K562 (cell line): ENCODE measurements around the gene CPEB1. TPM values are rescaled to one million over a fixed set of nuclear protein-coding genes. Genes with fewer than 3 reads are reported as not detected.

Source experiments
- ATAC-seq: fragments of 200-7000 bp; cut with Tn5 transposase; 3 replicates; pipeline ENCODE4 v1.9.1; 2020; ENCODE audit warnings: moderate library complexity
- BruUV-seq: library from RNA; stranded (reverse); fragments of 400-500 nt; replicated peaks from 2 replicates; lab custom pipeline; 2021; lab: Mats Ljungman, UMichigan
- CTCF ChIA-PET: fragments of 300-600 bp; formaldehyde crosslinking; extraction: SDS; loops from one replicate; lab custom pipeline; 2021; ENCODE audit warnings: low intra/inter-chr PET ratio; lab: Yijun Ruan, JAX
- POLR2A ChIA-PET: fragments of 300-600, 350-650 bp; sonication (Branson Sonifier 250); formaldehyde crosslinking; extraction: SDS; loops from one replicate; lab custom pipeline; 2021; ENCODE audit warnings: antibody characterized with exemption, inconsistent platforms; lab: Yijun Ruan, JAX
- DNase-seq, 4 experiments: peaks; one replicate each; pipeline versions ENCODE4 v3.0.0 to v3.0.0-alpha.2; 2011 to 2018; ENCODE audit warnings: low spot score in 3 of 4, mixed read lengths in 3 of 4; ENCODE audit errors: extremely low read depth in 1 of 4
- FAIRE-seq: peaks from 2 replicates; lab custom pipeline; 2011; peaks lifted over from hg19 to GRCh38; lab: Jason Lieb, UNC
- H2AFZ ChIP-seq: 2 replicates; pipeline ENCODE4 v1.6.0; 2011; ENCODE audit warnings: low read depth, low read length, control low read depth, inconsistent platforms
- H3K27ac ChIP-seq: fragments of 200-600 bp; 3 replicates; pipeline ENCODE4 v1.8.0; 2011; ENCODE audit warnings: low read depth, mild to moderate bottlenecking, control low read depth, inconsistent platforms, low read length, moderate library complexity, mixed read lengths; ENCODE audit errors: extremely low read depth
- H3K27me3 ChIP-seq, 2 experiments: fragments of 300-600 bp in 1 of 2; 2 replicates in 1 of 2; 3 replicates in 1 of 2; pipeline versions ENCODE4 v1.6.0 to v1.8.0; 2011; ENCODE audit warnings: inconsistent platforms in 2 of 2, low read length in 2 of 2, mild to moderate bottlenecking in 1 of 2, mixed read lengths in 1 of 2, moderate library complexity in 1 of 2; ENCODE audit not compliant: control insufficient read depth in 2 of 2, insufficient read depth in 2 of 2
- H3K36me3 ChIP-seq: fragments of 300-600 bp; 3 replicates; pipeline ENCODE4 v1.8.0; 2011; ENCODE audit warnings: mild to moderate bottlenecking, low read length, inconsistent platforms; ENCODE audit not compliant: control insufficient read depth, insufficient read depth
- H3K4me1 ChIP-seq, 2 experiments: fragments of 200-600 bp in 1 of 2; replicated peaks in 1 of 2; 2 replicates in 1 of 2; 3 replicates in 1 of 2; pipeline versions ENCODE4 v1.5.1 to v1.8.0; 2011; ENCODE audit warnings: inconsistent platforms in 2 of 2, low read length in 2 of 2, mild to moderate bottlenecking in 1 of 2, mixed read lengths in 1 of 2, moderate library complexity in 1 of 2; ENCODE audit not compliant: control insufficient read depth in 2 of 2, insufficient read depth in 2 of 2
- H3K4me2 ChIP-seq: 2 replicates; pipeline ENCODE4 v1.6.1; 2011; ENCODE audit warnings: low read length, control low read depth, inconsistent platforms, mixed read lengths; ENCODE audit not compliant: insufficient read depth
- H3K4me3 ChIP-seq: fragments of 200-600 bp; sonication (generic), shearing (Covaris generic); 2 replicates; pipeline ENCODE4 v1.5.1; 2016; ENCODE audit warnings: control low read depth, inconsistent platforms
- H3K79me2 ChIP-seq: fragments of 200-600 bp; 3 replicates; pipeline ENCODE4 v1.8.0; 2011; ENCODE audit warnings: low read length, inconsistent platforms; ENCODE audit not compliant: control insufficient read depth, insufficient read depth
- H3K9ac ChIP-seq, 2 experiments: 2 replicates each; pipeline versions ENCODE4 v1.6.0 to v1.6.1; 2011; ENCODE audit warnings: low read depth in 2 of 2, low read length in 2 of 2, control low read depth in 1 of 2, inconsistent platforms in 1 of 2, mild to moderate bottlenecking in 1 of 2, mixed read lengths in 1 of 2; ENCODE audit not compliant: insufficient read depth in 1 of 2
- H3K9me1 ChIP-seq: one replicate; pipeline ENCODE4 v1.6.0; 2011; ENCODE audit warnings: inconsistent platforms, mild to moderate bottlenecking, low read length, moderate library complexity; ENCODE audit not compliant: control insufficient read depth, insufficient read depth
- H3K9me3 ChIP-seq: replicated peaks from 2 replicates; pipeline ENCODE4 v1.5.1; 2011; ENCODE audit warnings: low read depth, low read length, inconsistent platforms; ENCODE audit not compliant: control insufficient read depth, insufficient read depth
- H4K20me1 ChIP-seq: replicated peaks from 2 replicates; pipeline ENCODE4 v1.6.1; 2011; ENCODE audit warnings: low read length, inconsistent platforms, mixed read lengths; ENCODE audit not compliant: control insufficient read depth, insufficient read depth
- C11orf30 ChIP-seq: fragments of 450-650 bp; IDR thresholded peaks from 2 replicates; pipeline ENCODE4 v1.6.1; 2016; ENCODE audit warnings: low read depth, mild to moderate bottlenecking
- ETV6 ChIP-seq, 3 experiments: fragments of 150-350 bp in 1 of 3; sonication (generic) in 1 of 3; formaldehyde crosslinking in 1 of 3; IDR thresholded peaks; 2 replicates each; pipeline versions ENCODE4 v1.6.1 to v1.8.0; 2014 to 2022; ENCODE audit warnings: borderline replicate concordance in 2 of 3, low read depth in 2 of 3, antibody characterized with exemption in 1 of 3, low read length in 1 of 3, mild to moderate bottlenecking in 1 of 3, missing genetic modification reagents in 1 of 3
- MAFF ChIP-seq: IDR thresholded peaks from 2 replicates; pipeline ENCODE4 v1.6.1; 2012; ENCODE audit warnings: low read length, improper control_type of control experiment
- MAFG ChIP-seq: fragments of 450-650 bp; conservative IDR thresholded peaks from 2 replicates; pipeline ENCODE4 v1.6.1; 2016; ENCODE audit warnings: missing genetic modification characterization, missing compliant biosample characterization
- MAFK ChIP-seq: IDR thresholded peaks from 2 replicates; pipeline ENCODE4 v1.6.1; 2011; ENCODE audit warnings: low read length, improper control_type of control experiment
- NFE2 ChIP-seq: IDR thresholded peaks from 2 replicates; pipeline ENCODE4 v1.6.1; 2014; ENCODE audit warnings: antibody characterized with exemption, low read depth
- NFE2L1 ChIP-seq: fragments of 450-650 bp; IDR thresholded peaks from 2 replicates; pipeline ENCODE4 v1.6.1; 2016; ENCODE audit warnings: missing genetic modification characterization, low read depth, mild to moderate bottlenecking, missing compliant biosample characterization, moderate library complexity, borderline replicate concordance
- POLR2A ChIP-seq: fragments of 450-650 bp; conservative IDR thresholded peaks from 2 replicates; pipeline ENCODE4 v1.6.1; 2016
- ZBTB17 ChIP-seq: fragments of 450-650 bp; formaldehyde crosslinking; IDR thresholded peaks from 2 replicates; pipeline ENCODE4 v1.4.0; 2020; ENCODE audit warnings: mild to moderate bottlenecking
- ZBTB26 ChIP-seq: fragments of 450-650 bp; formaldehyde crosslinking; IDR thresholded peaks from 2 replicates; pipeline ENCODE4 v1.4.0; 2022; ENCODE audit warnings: missing genetic modification characterization
- ZNF174 ChIP-seq: fragments of 250-450 bp; sonication (Bioruptor Pico); IDR thresholded peaks from 2 replicates; pipeline ENCODE4 v1.4.0; 2020; ENCODE audit warnings: mild to moderate bottlenecking
- ZNF253 ChIP-seq: fragments of 250-450 bp; sonication (Bioruptor Pico); conservative IDR thresholded peaks from 2 replicates; pipeline ENCODE4 v1.6.1; 2021; ENCODE audit warnings: mild to moderate bottlenecking
- ZNF316 ChIP-seq: fragments of 450-650 bp; IDR thresholded peaks from 2 replicates; pipeline ENCODE4 v1.6.1; 2016
- ZNF384 ChIP-seq: IDR thresholded peaks from 2 replicates; pipeline ENCODE4 v1.6.1; 2012; ENCODE audit warnings: low read depth, low read length, improper control_type of control experiment
- ZNF764 ChIP-seq: fragments of 250-450 bp; sonication (Bioruptor Pico); IDR thresholded peaks from 2 replicates; pipeline ENCODE4 v1.4.0; 2020; ENCODE audit warnings: low read depth, mild to moderate bottlenecking, moderate library complexity
- WGBS: fragments of 100-300 bp; shearing (Covaris generic); methylation state at CpG from one replicate; pipeline ENCODE4 v1.1.6; 2016; ENCODE audit warnings: low coverage, mixed read lengths; ENCODE audit not compliant: insufficient coverage; ENCODE audit errors: missing lambda C conversion rate; 5-methylcytosine and 5-hydroxymethylcytosine counted together
- in situ Hi-C: fragments of 300-500 bp; cut with MboI; formaldehyde crosslinking; loops from 4 replicates; pipeline ENCODE4 v1.15.0; 2018; ENCODE audit warnings: inconsistent platforms, mixed read lengths
- intact Hi-C: fragments of 100-400 bp; cut with micrococcal nuclease; formaldehyde crosslinking; loops from 2 replicates; pipeline ENCODE4 v1.14.2; 2022
- polyA plus RNA-seq, 8 experiments: library from polyadenylated mRNA; depleted of rRNA in 4 of 8; stranded (reverse) in 5 of 8; unstranded in 3 of 8; fragments of >200 nt; fragmentation: Nextera tagmentation in 2 of 8; fragmentation: Illumina TruSeq in 1 of 8; extraction: Ambion mirVana in 2 of 8; extraction: Trizol in 1 of 8; gene quantifications; 2 replicates each; pipeline versions ENCODE4 v1.2.1 to v1.2.3, GENCODE V29; 2011 to 2014; ENCODE audit warnings: inconsistent platforms in 1 of 8, missing spikeins in 1 of 8
- total RNA-seq, 7 experiments: library from RNA; depleted of rRNA in 6 of 7; stranded (reverse); fragments of >200 nt in 6 of 7; fragmentation: Illumina TruSeq in 2 of 7; extraction: Trizol in 2 of 7; gene quantifications; 2 replicates each; pipeline versions ENCODE4 v1.2.1 to v1.2.3, GENCODE V29; 2011 to 2021; ENCODE audit warnings: low replicate concordance in 1 of 7

CPEB1 gene
- total and polyA plus RNA-seq, 9 of the 15 experiments (the other 6 are each of a cell fraction or from before 2014, with no cell fraction given), result 2.2 to 13.4 (median 9.7) TPM

- TF ChIP-seq NFE2L1 (tag) (no peak), ETV6 (IDR thresholded peaks at IDR 0.05; ENCODE audit: borderline replicate concordance in 1 of 2, low read depth in 2 of 2, low read length in 1 of 2) (no peak), ETV6 (CRISPR knock-in tag; IDR thresholded peaks at IDR 0.05; ENCODE audit: borderline replicate concordance) (no peak), ZNF174 (CRISPR knock-in tag) (no peak), ZBTB26 (CRISPR knock-in tag) (no peak)
- TF ChIP-seq, all 486 proteins: peak for 17
These were observed 71.8 kb downstream of the CPEB1 start (continued) for GRCh38 chr15:82575335-82575734.

GRCh38 chr15:82572986-82573385 lies 74.2 kb downstream of the CPEB1 start:
- POLR2A ChIA-PET, result interaction anchor here (0.6 to 1.9 kb wide), 6 partner anchors 9 to 276 kb away, joined by 3 to 6 read pairs (median 4); no protein-coding TSS in a partner anchor
- ATAC-seq, result peak; percentile 63
- no TSS peak for BruUV-seq
- H3K4me2 ChIP-seq, result no peak overlapping the region
- peaks cover 10% of the 10 kb centered on the region for H4K20me1 ChIP-seq
- WGBS, result 48% methylated on average over 3 of the region's 3 CpGs
- H2AFZ ChIP-seq, result no peak overlapping the region
- CTCF ChIA-PET, result interaction anchor here (0.7 kb wide), 1 partner anchor 177 kb away, joined by 3 read pairs; no protein-coding TSS in a partner anchor
- no peaks in the 10 kb centered on the region; the same call in 2 of the 3 replicates for H3K79me2 ChIP-seq
- H3K27me3 ChIP-seq, result no peaks in the 10 kb centered on the region
- intact Hi-C loops, result no loop called here
- peaks cover 4% of the 10 kb centered on the region for H3K9me1 ChIP-seq
- H3K9me3 ChIP-seq, result no peaks in the 10 kb centered on the region
- peak in 2 of 4 experiments; percentile 14 to 30 for DNase-seq
- TF ChIP-seq MAFK, result peak; percentile 30; the same call in 1 of the 2 replicates
- 0 out of 2 replicates have a peak, but pooled peaks have one; percentile 30 for TF ChIP-seq NFE2
- TF ChIP-seq POLR2A, result no peak
- TF ChIP-seq ZNF253 (CRISPR knock-in tag), result no peak
- peak; percentile 94 for TF ChIP-seq ZNF384
- peak; percentile 57; the same call in 1 of the 2 replicates for TF ChIP-seq C11orf30
- no peak for TF ChIP-seq ZNF764
- TF ChIP-seq ZBTB17 (CRISPR knock-in tag), result no peak
- peak; percentile 16; the same call in 1 of the 2 replicates for TF ChIP-seq MAFF
- TF ChIP-seq ZNF174 (CRISPR knock-in tag), result no peak
- peak; percentile 73 for TF ChIP-seq MAFG (tag)
- TF ChIP-seq ZNF316, result peak; percentile 45; the same call in 1 of the 2 replicates
- no peak overlapping the region for H3K4me3 ChIP-seq
- no peak overlapping the region for H3K27ac ChIP-seq
- H3K36me3 ChIP-seq, result peaks cover 31% of the 10 kb centered on the region; the same call in 2 of the 3 replicates
- in situ Hi-C loops, result no loop called here
- peak overlapping the region in 1 of 2 experiments; percentile 76; a peak in 1 of 4 replicates for H3K9ac ChIP-seq
- peaks cover 22 to 28% of the 10 kb centered on the region in 2 experiments; a peak in 4 of 5 replicates for H3K4me1 ChIP-seq
- FAIRE-seq, result peak; percentile 32
